Measurements from ENCODE around the gene RBMXL3. TPM values are rescaled to one million over a fixed set of nuclear protein-coding genes. Genes with fewer than 3 reads are reported as not detected.

RBMXL3 gene
- total and polyA plus RNA-seq, 2 of the 8 experiments (the other 6 are each of a cell fraction or from before 2014, with no cell fraction given): not detected

- no peak overlapping the region for H3K27ac ChIP-seq (ENCODE audit: low read depth, low read length)
- no peak overlapping the region for H2BK15ac ChIP-seq (ENCODE audit: low read length)
- no peak overlapping the region for H4K8ac ChIP-seq (ENCODE audit: extremely low read depth, insufficient read depth, low read length)
- H4K5ac ChIP-seq (ENCODE audit: insufficient read length, low read depth, low read length): no peak overlapping the region
- H3K79me2 ChIP-seq (ENCODE audit: control insufficient read depth in 1 of 2, insufficient read depth in 2 of 2, low read length in 2 of 2): no peaks in the 10 kb centered on the region; a peak in 1 of 4 replicates
- H3K4ac ChIP-seq (replicated peaks; ENCODE audit: insufficient read length, low read depth, low read length): no peak overlapping the region
- no peak overlapping the region for H2AK5ac ChIP-seq (ENCODE audit: low read depth, low read length)
- no peak overlapping the region for H3K56ac ChIP-seq (replicated peaks; ENCODE audit: insufficient read length, low read depth, low read length)
- no peak overlapping the region for H2BK5ac ChIP-seq (ENCODE audit: low read depth, low read length)
- no peak overlapping the region for H3K4me2 ChIP-seq (ENCODE audit: insufficient read depth in 1 of 2, low read depth in 2 of 2, low read length in 2 of 2)
- H3K9ac ChIP-seq (replicated peaks in 1 of 4; ENCODE audit: extremely low read depth in 1 of 4, low read depth in 3 of 4, low read length in 3 of 4): no peak overlapping the region
- H4K20me1 ChIP-seq (replicated peaks in 1 of 2; ENCODE audit: control insufficient read depth in 1 of 2, insufficient read depth in 2 of 2, low read length in 2 of 2): no peaks in the 10 kb centered on the region
- H3K4me3 ChIP-seq (ENCODE audit: extremely low read depth in 1 of 4, insufficient read depth in 2 of 4, low read depth in 3 of 4, low read length in 4 of 4): no peak overlapping the region
- H3K4me1 ChIP-seq (replicated peaks in 1 of 4; ENCODE audit: control insufficient read depth in 3 of 4, insufficient read depth in 4 of 4, low read length in 3 of 4): no peaks in the 10 kb centered on the region
- no peak overlapping the region for H2BK120ac ChIP-seq (replicated peaks; ENCODE audit: low read depth, low read length)
- DNase-seq (ENCODE audit: low read depth in 1 of 2, low spot score in 2 of 2) (no peak), FAIRE-seq (no peak)
- 92% methylated on average over 12 of the region's 35 CpGs; no CpG with 5 or more reads in 1 of the 2 experiments for whole genome bisulfite sequencing, 2 experiments (ENCODE audit: extremely low coverage in 1 of 2, insufficient coverage in 1 of 2, insufficient read length in 1 of 2, insufficient replicate concordance in 2 of 2, low coverage in 1 of 2, low lambda C conversion rate in 2 of 2, missing lambda C conversion rate in 1 of 2)
- POLR2A ChIA-PET (ENCODE audit: partially characterized antibody): no interaction called here
- no peaks in the 10 kb centered on the region for H3K27me3 ChIP-seq (replicated peaks in 1 of 4; ENCODE audit: control insufficient read depth in 3 of 4, extremely low read depth in 1 of 4, insufficient read depth in 3 of 4, low read length in 3 of 4)
- H2AFZ ChIP-seq (ENCODE audit: low read length): no peak overlapping the region
- CTCF ChIA-PET (ENCODE audit: partially characterized antibody): no interaction called here
- H3K14ac ChIP-seq (ENCODE audit: insufficient read length): no peak overlapping the region
- TF ChIP-seq POU5F1 (IDR thresholded peaks at IDR 0.05; ENCODE audit: low read depth, low read length): no peak
- no peak for TF ChIP-seq SUZ12 (IDR thresholded peaks at IDR 0.05; ENCODE audit: low read length)
- TF ChIP-seq SIX5 (IDR thresholded peaks at IDR 0.05; ENCODE audit: low read depth, low read length): no peak
- TF ChIP-seq NRF1 (IDR thresholded peaks at IDR 0.05; ENCODE audit: low read depth, low read length): no peak
- TF ChIP-seq ZNF274 (IDR thresholded peaks at IDR 0.05; ENCODE audit: borderline replicate concordance, extremely low read depth, low read length): no peak
- no peak for TF ChIP-seq TBP (IDR thresholded peaks at IDR 0.05; ENCODE audit: low read depth, low read length)
- no peak overlapping the region for H3K18ac ChIP-seq (ENCODE audit: extremely low read depth, low read length)
- peaks cover 0 to 12% (median 0%) of the 10 kb centered on the region in 4 experiments; a peak in 3 of 8 replicates for H3K36me3 ChIP-seq (ENCODE audit: control insufficient read depth in 2 of 4, insufficient read depth in 4 of 4, low read length in 3 of 4)
- H2BK12ac ChIP-seq (ENCODE audit: low read depth, low read length): no peak overlapping the region
- H3K79me1 ChIP-seq (ENCODE audit: low read depth, low read length): no peaks in the 10 kb centered on the region
- no peak overlapping the region for H3K23ac ChIP-seq (ENCODE audit: insufficient read length)
- no peaks in the 10 kb centered on the region for H3K23me2 ChIP-seq (ENCODE audit: low read depth, low read length)
- H4K91ac ChIP-seq (replicated peaks; ENCODE audit: insufficient read length, low read length): no peak overlapping the region
- no peak overlapping the region for H2BK20ac ChIP-seq (ENCODE audit: low read length)
- H3K9me3 ChIP-seq (ENCODE audit: insufficient read depth in 2 of 2, low read depth in 1 of 2, low read length in 1 of 2): peaks cover 0 to 29% of the 10 kb centered on the region in 2 experiments; a peak in 1 of 4 replicates
Measured at GRCh38 chrX:115192244-115192700, 3.1 kb downstream of the RBMXL3 start.

Data from H1 (cell line).